GM12878 (cell line): ENCODE measurements around the gene E2F2. TPM values are rescaled to one million over a fixed set of nuclear protein-coding genes. Genes with fewer than 3 reads are reported as not detected.

Experiments used
- ATAC-seq: fragments of 200-7000 bp; cut with Tn5 transposase; 3 replicates; pipeline ENCODE4 v1.9.1; 2020; ENCODE audit warnings: mild to moderate bottlenecking, moderate library complexity
- BruUV-seq: library from RNA; stranded (reverse); fragments of 400-500 nt; replicated peaks from 2 replicates; lab custom pipeline; 2021; lab: Mats Ljungman, UMichigan
- CTCF ChIA-PET: fragments of 300-600 bp; sonication (Branson Sonifier 250); formaldehyde crosslinking; extraction: SDS; loops from one replicate; lab custom pipeline; 2021; ENCODE audit warnings: inconsistent platforms; lab: Yijun Ruan, JAX
- POLR2A ChIA-PET: fragments of 350-600 bp; formaldehyde crosslinking; extraction: SDS; loops from one replicate; lab custom pipeline; 2021; ENCODE audit warnings: inconsistent platforms; lab: Charles Lee
- RAD21 ChIA-PET: fragments of 300-600 bp; sonication (Branson Sonifier 250); formaldehyde crosslinking; loops from one replicate; lab custom pipeline; 2023; ENCODE audit warnings: antibody characterized with exemption; ENCODE audit not compliant: unreplicated experiment; lab: Charles Lee
- SMC1A ChIA-PET: fragments of 300-600 bp; sonication (Branson Sonifier 250); formaldehyde crosslinking; loops from one replicate; lab custom pipeline; 2023; ENCODE audit not compliant: unreplicated experiment, uncharacterized antibody; lab: Charles Lee
- DNase-seq: peaks from one replicate; pipeline ENCODE4 v3.0.0-alpha.2; 2011; ENCODE audit warnings: low read depth, low spot score
- FAIRE-seq: peaks from 3 replicates; lab custom pipeline; 2011; peaks lifted over from hg19 to GRCh38; lab: Jason Lieb, UNC
- H2AFZ ChIP-seq: 2 replicates; pipeline ENCODE4 v1.6.0; 2011; ENCODE audit warnings: low read depth, low read length, control low read depth; ENCODE audit not compliant: control insufficient read depth
- H3K27ac ChIP-seq: 2 replicates; pipeline ENCODE4 v1.5.1; 2011; ENCODE audit warnings: control low read depth; ENCODE audit not compliant: control insufficient read depth, insufficient read depth
- H3K27me3 ChIP-seq, 2 experiments: replicated peaks in 1 of 2; 2 replicates each; pipeline versions ENCODE4 v1.6.0 to v1.6.1; 2011; ENCODE audit warnings: low read length in 1 of 2; ENCODE audit not compliant: control insufficient read depth in 2 of 2, insufficient read depth in 2 of 2
- H3K36me3 ChIP-seq, 2 experiments: 2 replicates each; pipeline ENCODE4 v1.5.1; 2011; ENCODE audit warnings: low read length in 1 of 2; ENCODE audit not compliant: control insufficient read depth in 2 of 2, insufficient read depth in 2 of 2
- H3K4me1 ChIP-seq: 2 replicates; pipeline ENCODE4 v1.6.1; 2011; ENCODE audit warnings: mild to moderate bottlenecking, low read length, moderate library complexity, mixed read lengths; ENCODE audit not compliant: control insufficient read depth, insufficient read depth
- H3K4me2 ChIP-seq: 2 replicates; pipeline ENCODE4 v1.6.0; 2011; ENCODE audit warnings: control low read depth; ENCODE audit not compliant: control insufficient read depth, insufficient read depth
- H3K4me3 ChIP-seq: fragments of 200-600 bp; sonication (generic); 2 replicates; pipeline ENCODE4 v1.5.1; 2016
- H3K79me2 ChIP-seq: 2 replicates; pipeline ENCODE4 v1.6.0; 2011; ENCODE audit warnings: low read length; ENCODE audit not compliant: control insufficient read depth, insufficient read depth
- H3K9ac ChIP-seq: 2 replicates; pipeline ENCODE4 v1.8.0; 2011; ENCODE audit warnings: low read length, control low read depth, mixed read lengths; ENCODE audit not compliant: control insufficient read depth, insufficient read depth
- H3K9me3 ChIP-seq: replicated peaks from 3 replicates; pipeline ENCODE4 v1.5.1; 2011; ENCODE audit warnings: mild to moderate bottlenecking, low read length; ENCODE audit not compliant: control insufficient read depth, insufficient read depth
- H4K20me1 ChIP-seq: 2 replicates; pipeline ENCODE4 v1.6.0; 2011; ENCODE audit not compliant: control insufficient read depth, insufficient read depth
- BACH1 ChIP-seq: fragments of 450-650 bp; IDR thresholded peaks from 2 replicates; pipeline ENCODE4 v1.6.1; 2017; ENCODE audit warnings: mild to moderate bottlenecking, borderline replicate concordance
- KDM1A ChIP-seq: fragments of 200-600 bp; sonication (generic); IDR thresholded peaks from 2 replicates; pipeline ENCODE4 v1.6.1; 2016; ENCODE audit warnings: borderline replicate concordance
- LARP7 ChIP-seq: fragments of 450-650 bp; IDR thresholded peaks from 2 replicates; pipeline ENCODE4 v1.6.1; 2017; ENCODE audit warnings: mild to moderate bottlenecking
- MYB ChIP-seq: fragments of 150-350 bp; IDR thresholded peaks from 2 replicates; pipeline ENCODE4 v1.6.1; 2014; ENCODE audit warnings: mild to moderate bottlenecking, low read depth, low read length, borderline replicate concordance
- NR2C1 ChIP-seq: fragments of 450-650 bp; IDR thresholded peaks from 2 replicates; pipeline ENCODE4 v1.6.1; 2017; ENCODE audit warnings: antibody characterized with exemption, mild to moderate bottlenecking, moderate library complexity
- POLR2A ChIP-seq: IDR thresholded peaks from 2 replicates; pipeline ENCODE4 v1.6.1; 2011; ENCODE audit warnings: low read depth, mild to moderate bottlenecking, low read length
- POLR2AphosphoS2 ChIP-seq: IDR thresholded peaks from 2 replicates; pipeline ENCODE4 v1.6.1; 2011; ENCODE audit warnings: low read depth, mild to moderate bottlenecking, low read length, improper control_type of control experiment, moderate library complexity
- ZNF622 ChIP-seq: fragments of 450-650 bp; IDR thresholded peaks from 2 replicates; pipeline ENCODE4 v1.6.1; 2017; ENCODE audit warnings: mild to moderate bottlenecking, inconsistent platforms
- WGBS: methylation state at CpG from one replicate; pipeline ENCODE4 v1.1.6; 2016; ENCODE audit warnings: low lambda C conversion rate; ENCODE audit not compliant: insufficient replicate concordance, insufficient coverage; ENCODE audit errors: missing lambda C conversion rate; 5-methylcytosine and 5-hydroxymethylcytosine counted together
- in situ Hi-C: fragments of 300-500 bp; cut with MboI; formaldehyde crosslinking; loops from 9 replicates; pipeline ENCODE4 v1.14.3; 2018; ENCODE audit warnings: mixed read lengths
- intact Hi-C: fragments of 100-400 bp; cut with micrococcal nuclease; formaldehyde crosslinking; loops from one replicate; pipeline ENCODE4 v1.14.2; 2022; ENCODE audit not compliant: unreplicated experiment
- polyA plus RNA-seq, 11 experiments: library from polyadenylated mRNA; depleted of rRNA in 4 of 11; unstranded in 6 of 11; stranded (reverse) in 5 of 11; fragments of >200 nt; fragmentation: Nextera tagmentation in 4 of 11; fragmentation: Illumina TruSeq in 1 of 11; extraction: Ambion mirVana in 4 of 11; extraction: Trizol in 1 of 11; gene quantifications; 1 replicate in 1 of 11; 2 replicates in 10 of 11; pipeline versions ENCODE4 v1.2.1 to v1.2.3, GENCODE V29; 2011 to 2016; ENCODE audit warnings: inconsistent platforms in 2 of 11, missing spikeins in 2 of 11, low read depth in 1 of 11
- total RNA-seq, 4 experiments: library from RNA; depleted of rRNA in 3 of 4; stranded (reverse); fragments of >200 nt in 3 of 4; fragmentation: Illumina TruSeq in 1 of 4; extraction: Trizol in 1 of 4; gene quantifications; 2 replicates each; pipeline versions ENCODE4 v1.2.1 to v1.2.3, GENCODE V29; 2013 to 2021

Gene E2F2
- total and polyA plus RNA-seq, 10 of the 15 experiments (the other 5 are each of a cell fraction or from before 2014, with no cell fraction given): 3.8 to 27.2 (median 14.6) TPM

GRCh38 chr1:23556635-23557470 lies 25.8 kb upstream of the E2F2 start (continued):
- TF ChIP-seq MYB (no peak), KDM1A (no peak)

DNA sequence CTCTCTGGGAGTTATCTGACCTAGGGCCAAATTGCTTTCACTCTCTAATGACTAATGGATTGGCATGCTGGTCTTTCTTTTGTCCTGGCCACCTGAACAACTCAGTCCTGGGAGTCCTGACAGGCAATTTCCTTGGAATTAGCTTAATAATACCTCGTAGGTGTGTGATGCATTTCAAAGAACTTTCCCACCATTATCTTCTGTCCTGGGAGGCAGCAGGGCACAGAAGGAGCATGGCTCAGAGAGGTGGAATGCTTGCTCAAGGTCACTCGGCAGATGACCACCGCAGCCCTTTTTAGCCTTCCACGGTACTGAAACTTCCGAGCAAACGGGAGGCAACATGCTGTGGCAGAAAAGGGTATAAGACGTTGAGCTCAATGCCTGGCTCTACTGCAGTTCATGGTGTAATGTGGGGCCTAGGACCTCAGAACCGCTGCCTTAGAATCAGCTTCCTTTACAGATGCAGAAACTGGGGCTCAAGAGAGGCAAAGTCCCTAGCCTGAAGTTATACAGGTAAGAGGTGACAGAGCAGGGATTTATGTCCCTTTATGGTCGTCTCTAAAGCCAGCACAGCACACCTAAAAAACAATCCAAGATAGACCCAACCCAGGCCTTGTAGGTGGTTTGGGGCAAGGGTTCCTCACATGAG lies 25.1 kb upstream of the E2F2 start:
- no peak overlapping the region; the same call in 1 of the 2 replicates for H3K4me3 ChIP-seq

More for the DNA sequence above, 25.1 kb upstream of the E2F2 start:
- Histone ChIP-seq H3K27ac (peak overlapping the region; percentile 9), H3K27me3 (no peaks in the 10 kb centered on the region), H3K9ac (no peak overlapping the region), H3K9me3 (no peaks in the 10 kb centered on the region), H4K20me1 (no peaks in the 10 kb centered on the region), H3K79me2 (peaks cover 19% of the 10 kb centered on the region)
- ATAC-seq (no peak), FAIRE-seq (no peak), DNase-seq (no peak)
- intact Hi-C loops (loop anchor here (2.0 to 5.0 kb wide), 2 partner anchors 36 to 75 kb away; no protein-coding TSS in a partner anchor), in situ Hi-C loops (no loop called here)
- CTCF ChIA-PET: interaction anchor here (1.2 to 24.4 kb wide), 7 partner anchors 11 to 77 kb away, joined by 4 to 959 read pairs (median 24); no protein-coding TSS in a partner anchor
- RAD21 ChIA-PET: interaction anchor here (0.9 to 21.6 kb wide), 10 partner anchors 8 to 80 kb away, joined by 3 to 561 read pairs (median 9); no protein-coding TSS in a partner anchor
- SMC1A ChIA-PET: interaction anchor here (0.7 to 17.8 kb wide), 10 partner anchors 10 to 166 kb away, joined by 3 to 584 read pairs (median 14); no protein-coding TSS in a partner anchor
- BruUV-seq: no TSS peak
- WGBS: 70% methylated on average over 9 of the region's 9 CpGs
- TF ChIP-seq NR2C1 (no peak), BACH1 (0 out of 2 replicates have a peak, but pooled peaks have one; percentile 22), ZNF622 (no peak), POLR2AphosphoS2 (peak; percentile 16; the same call in 1 of the 2 replicates), POLR2A (peak; percentile 57; the same call in 1 of the 2 replicates), LARP7 (peak; percentile 44; the same call in 1 of the 2 replicates)
- TF ChIP-seq, all 136 proteins: peak for 4
- Histone ChIP-seq H3K4me2 (peak overlapping the region; percentile 90), H2AFZ (no peak overlapping the region), H3K4me1 (peaks cover 41% of the 10 kb centered on the region), H3K36me3 (no peaks in the 10 kb centered on the region)
- POLR2A ChIA-PET: interaction anchor here (0.9 to 9.2 kb wide), 12 partner anchors 10 to 81 kb away, joined by 3 to 206 read pairs (median 6); partner anchors contain the start of gene E2F2
